Thyroid gland (tissue), 4 donors: ENCODE results near the gene ACTL8. TPM values are rescaled to one million over a fixed set of nuclear protein-coding genes. Genes with fewer than 3 reads are reported as not detected.

Experiments used
- DNase-seq, 2 donors: peaks; one replicate each; pipeline ENCODE4 v3.0.0-alpha.2; 2019
- H3K27ac ChIP-seq, 3 donors: fragments of 200-600 bp; sonication (generic); 1 replicate in 2 of 3; 2 replicates in 1 of 3; pipeline ENCODE4 v1.5.1; 2016 to 2019; ENCODE audit warnings: mild to moderate bottlenecking in 1 of 3, moderate library complexity in 1 of 3
- H3K27me3 ChIP-seq: fragments of 200-600 bp; sonication (generic); one replicate; pipeline ENCODE4 v1.5.1; 2019
- H3K36me3 ChIP-seq, 2 donors: fragments of 200-600 bp; sonication (generic); one replicate each; pipeline ENCODE4 v1.5.1; 2016 to 2019
- H3K4me1 ChIP-seq, 2 donors: fragments of 200-600 bp; sonication (generic); one replicate each; pipeline ENCODE4 v1.5.1; 2017 to 2019
- H3K4me3 ChIP-seq, 3 donors: fragments of 200-600 bp; sonication (generic); replicated peaks in 1 of 3; 1 replicate in 2 of 3; 2 replicates in 1 of 3; pipeline ENCODE4 v1.5.1; 2016; ENCODE audit warnings: mild to moderate bottlenecking in 1 of 3
- H3K9me3 ChIP-seq: fragments of 200-600 bp; sonication (generic); one replicate; pipeline ENCODE4 v1.5.1; 2017
- POLR2A ChIP-seq, 2 donors: fragments of 450-650 bp; IDR thresholded peaks; one replicate each; pipeline ENCODE4 v1.6.1; 2017; ENCODE audit warnings: antibody characterized with exemption in 2 of 2, mild to moderate bottlenecking in 2 of 2, moderate library complexity in 1 of 2
- WGBS, 2 donors: methylation state at CpG; one replicate each; pipeline ENCODE4 v1.1.5; 2017; 5-methylcytosine and 5-hydroxymethylcytosine counted together
- intact Hi-C: fragments of 100-400 bp; cut with DNase I; formaldehyde crosslinking; loops from one replicate; pipeline ENCODE4 v1.15.1; 2023
- total RNA-seq, 4 donors: library from RNA; depleted of rRNA; stranded (reverse); fragments of >200 nt; gene quantifications; one replicate each; pipeline ENCODE4 v1.2.3, GENCODE V29; 2016
- TF ChIP-seq, protein P1 (sequence below), 6 experiments: fragments of 200-600 bp in 3 of 6; fragments of 450-650 bp in 3 of 6; sonication (generic) in 3 of 6; IDR thresholded peaks; one replicate each; pipeline ENCODE4 v1.5.1; 2016 to 2019; ENCODE audit warnings: antibody characterized with exemption in 6 of 6, mild to moderate bottlenecking in 2 of 6, inconsistent platforms in 1 of 6, moderate library complexity in 1 of 6

Gene ACTL8
- total RNA-seq, 4 donors from 2014 or later = not detected

GRCh38 chr1:17791480-17791879 lies 36.3 kb downstream of the ACTL8 start:
- no peaks in the 10 kb centered on the region for H3K9me3 ChIP-seq
- H3K4me3 ChIP-seq = no peak overlapping the region
- intact Hi-C loops = no loop called here
- no peaks in the 10 kb centered on the region for H3K4me1 ChIP-seq
- H3K27ac ChIP-seq = no peak overlapping the region
- WGBS, 2 donors = 79 to 81% methylated on average over 4 to 7 of the region's 7 CpGs
- H3K27me3 ChIP-seq = no peaks in the 10 kb centered on the region
- no peaks in the 10 kb centered on the region for H3K36me3 ChIP-seq
- TF ChIP-seq, protein P1, sequence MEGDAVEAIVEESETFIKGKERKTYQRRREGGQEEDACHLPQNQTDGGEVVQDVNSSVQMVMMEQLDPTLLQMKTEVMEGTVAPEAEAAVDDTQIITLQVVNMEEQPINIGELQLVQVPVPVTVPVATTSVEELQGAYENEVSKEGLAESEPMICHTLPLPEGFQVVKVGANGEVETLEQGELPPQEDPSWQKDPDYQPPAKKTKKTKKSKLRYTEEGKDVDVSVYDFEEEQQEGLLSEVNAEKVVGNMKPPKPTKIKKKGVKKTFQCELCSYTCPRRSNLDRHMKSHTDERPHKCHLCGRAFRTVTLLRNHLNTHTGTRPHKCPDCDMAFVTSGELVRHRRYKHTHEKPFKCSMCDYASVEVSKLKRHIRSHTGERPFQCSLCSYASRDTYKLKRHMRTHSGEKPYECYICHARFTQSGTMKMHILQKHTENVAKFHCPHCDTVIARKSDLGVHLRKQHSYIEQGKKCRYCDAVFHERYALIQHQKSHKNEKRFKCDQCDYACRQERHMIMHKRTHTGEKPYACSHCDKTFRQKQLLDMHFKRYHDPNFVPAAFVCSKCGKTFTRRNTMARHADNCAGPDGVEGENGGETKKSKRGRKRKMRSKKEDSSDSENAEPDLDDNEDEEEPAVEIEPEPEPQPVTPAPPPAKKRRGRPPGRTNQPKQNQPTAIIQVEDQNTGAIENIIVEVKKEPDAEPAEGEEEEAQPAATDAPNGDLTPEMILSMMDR (IDR thresholded peaks at IDR 0.05) = no peak
- no peak for TF ChIP-seq POLR2A (IDR thresholded peaks at IDR 0.05)
- DNase-seq = no peak

DNA sequence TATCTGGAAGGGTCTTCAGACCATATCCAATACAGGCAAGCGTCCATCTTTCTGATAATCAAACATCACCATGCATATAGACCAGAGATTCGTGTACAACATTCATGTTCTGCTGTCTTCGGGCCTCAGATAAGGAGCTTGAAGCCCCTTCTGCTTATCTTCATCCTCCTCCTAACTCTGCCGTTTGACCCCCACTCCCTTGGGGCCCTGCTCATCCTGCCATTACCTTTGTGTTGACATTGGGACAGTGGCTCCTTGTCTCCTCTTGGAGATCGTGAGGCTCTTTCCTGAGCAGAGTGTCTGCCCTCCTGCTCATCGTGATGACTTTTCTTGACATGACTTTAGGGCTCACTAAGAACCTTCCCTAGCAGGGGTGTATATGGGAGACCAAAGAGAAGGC lies 37.3 kb downstream of the ACTL8 start:
- no peaks in the 10 kb centered on the region for H3K36me3 ChIP-seq
- H3K4me3 ChIP-seq = no peak overlapping the region
- TF ChIP-seq, protein P1 (IDR thresholded peaks at IDR 0.05) = no peak
- no peak for TF ChIP-seq POLR2A (IDR thresholded peaks at IDR 0.05)
- intact Hi-C loops = no loop called here
- no peak overlapping the region for H3K27ac ChIP-seq
- WGBS, 2 donors = 80 to 83% methylated on average over 6 of the region's 6 CpGs
- H3K9me3 ChIP-seq = no peaks in the 10 kb centered on the region
- no peaks in the 10 kb centered on the region for H3K27me3 ChIP-seq
- DNase-seq = no peak
- no peaks in the 10 kb centered on the region for H3K4me1 ChIP-seq

- WGBS, 2 donors = 64 to 71% methylated on average over 15 of the region's 15 CpGs
These were observed 40.1 kb downstream of the ACTL8 start for GRCh38 chr1:17795081-17795809.

GRCh38 chr1:17795836-17796645 lies 40.9 kb downstream of the ACTL8 start:
- WGBS, 2 donors = 71 to 78% methylated on average over 9 to 10 of the region's 10 CpGs
- no peak overlapping the region for H3K4me3 ChIP-seq
- no peaks in the 10 kb centered on the region for H3K27me3 ChIP-seq
- no peaks in the 10 kb centered on the region for H3K4me1 ChIP-seq
- TF ChIP-seq POLR2A (IDR thresholded peaks at IDR 0.05) = no peak
- TF ChIP-seq, protein P1 (IDR thresholded peaks at IDR 0.05) = no peak
- intact Hi-C loops = no loop called here
- H3K9me3 ChIP-seq = no peaks in the 10 kb centered on the region
- DNase-seq = no peak
- no peak overlapping the region for H3K27ac ChIP-seq
- H3K36me3 ChIP-seq = no peaks in the 10 kb centered on the region

More at GRCh38 chr1:17795081-17795809, 40.1 kb downstream of the ACTL8 start:
- intact Hi-C loops = no loop called here
- no peak overlapping the region for H3K27ac ChIP-seq
- H3K27me3 ChIP-seq = no peaks in the 10 kb centered on the region
- H3K4me1 ChIP-seq = no peaks in the 10 kb centered on the region
- no peaks in the 10 kb centered on the region for H3K9me3 ChIP-seq
- H3K4me3 ChIP-seq = no peak overlapping the region
- no peaks in the 10 kb centered on the region for H3K36me3 ChIP-seq
- no peak for DNase-seq
- TF ChIP-seq, protein P1 (IDR thresholded peaks at IDR 0.05) = no peak
- no peak for TF ChIP-seq POLR2A (IDR thresholded peaks at IDR 0.05)

- DNase-seq = no peak
- Histone ChIP-seq H3K27me3 (no peaks in the 10 kb centered on the region), H3K9me3 (no peaks in the 10 kb centered on the region), H3K36me3 (no peaks in the 10 kb centered on the region), H3K27ac (no peak overlapping the region), H3K4me1 (no peaks in the 10 kb centered on the region), H3K4me3 (no peak overlapping the region)
- 70 to 80% methylated on average over 8 of the region's 8 CpGs for WGBS, 2 donors
- TF ChIP-seq, protein P1 (IDR thresholded peaks at IDR 0.05) = no peak
- no peak for TF ChIP-seq POLR2A (IDR thresholded peaks at IDR 0.05)
- intact Hi-C loops = no loop called here
These were observed 42.3 kb downstream of the ACTL8 start for GRCh38 chr1:17797478-17797877.
